ENCODE measurements around the gene PARVA.
"Not testable (repeated sequence)": the region's sequence is repeated elsewhere in the genome, so short reads cannot be mapped to it uniquely, and the experiment has no call there.

Gene PARVA

GRCh38 chr11:12377106-12377823, at the start of gene PARVA:
TSS of gene PARVA (plus strand) at chr11:12377571. CDS start at chr11:12377648, 77 bp downstream.
- DNase-seq (ENCODE audit: low read depth in 2 of 2) = no peak

- no peak for DNase-seq (ENCODE audit: low read depth in 2 of 2)
Measured at GRCh38 chr11:12329169-12329568, 48.2 kb upstream of the PARVA start.

- no peak for DNase-seq (ENCODE audit: low read depth in 2 of 2)
Measured at GRCh38 chr11:12329797-12330196, 47.6 kb upstream of the PARVA start.

GRCh38 chr11:12330485-12331231, 46.7 kb upstream of the PARVA start:
- no peak for DNase-seq (ENCODE audit: low read depth in 2 of 2)

GRCh38 chr11:12331239-12331874, 46.0 kb upstream of the PARVA start:
- DNase-seq (ENCODE audit: low read depth in 2 of 2) = peak; percentile 47 to 58

GRCh38 chr11:12343526-12343925, 33.8 kb upstream of the PARVA start:
- no peak for DNase-seq (ENCODE audit: low read depth in 2 of 2)

- no peak for DNase-seq (ENCODE audit: low read depth in 2 of 2)
Measured at GRCh38 chr11:12353534-12353933, 23.8 kb upstream of the PARVA start.

- DNase-seq (ENCODE audit: low read depth in 2 of 2) = no peak
Measured at GRCh38 chr11:12354750-12355545, 22.4 kb upstream of the PARVA start.

- DNase-seq (ENCODE audit: low read depth in 2 of 2) = no peak
Measured at GRCh38 chr11:12356944-12357655, 20.3 kb upstream of the PARVA start.

GRCh38 chr11:12357697-12358096, 19.7 kb upstream of the PARVA start:
- not testable (repeated sequence) for DNase-seq (ENCODE audit: low read depth in 2 of 2)

GRCh38 chr11:12358302-12359188, 18.8 kb upstream of the PARVA start:
- DNase-seq (ENCODE audit: low read depth in 2 of 2) = no peak

GRCh38 chr11:12359761-12360160, 17.6 kb upstream of the PARVA start:
- DNase-seq (ENCODE audit: low read depth in 2 of 2) = no peak

GRCh38 chr11:12361682-12362081, 15.7 kb upstream of the PARVA start:
- DNase-seq (ENCODE audit: low read depth in 2 of 2) = no peak

- DNase-seq (ENCODE audit: low read depth in 2 of 2) = no peak
Measured at GRCh38 chr11:12362857-12363256, 14.5 kb upstream of the PARVA start.

GRCh38 chr11:12363373-12363772, 14.0 kb upstream of the PARVA start:
- no peak for DNase-seq (ENCODE audit: low read depth in 2 of 2)

GRCh38 chr11:12365965-12366575, 11.3 kb upstream of the PARVA start:
- peak in 1 of 2 donors; percentile 28 for DNase-seq (ENCODE audit: low read depth in 2 of 2)

- DNase-seq (ENCODE audit: low read depth in 2 of 2) = not testable (repeated sequence)
Measured at GRCh38 chr11:12367057-12367456, 10.3 kb upstream of the PARVA start.

- DNase-seq (ENCODE audit: low read depth in 2 of 2) = no peak
Measured at GRCh38 chr11:12372111-12372510, 5.3 kb upstream of the PARVA start.

GRCh38 chr11:12375720-12376119, 1.7 kb upstream of the PARVA start:
- DNase-seq (ENCODE audit: low read depth in 2 of 2) = no peak

Measured in activated CD4-positive, alpha-beta T cell treated with anti-CD3 and anti-CD28 coated beads for 24 hours (primary cell).